T-helper 17 cell (primary cell): ENCODE measurements around the gene KCNIP4. TPM values are rescaled to one million over a fixed set of nuclear protein-coding genes. Genes with fewer than 3 reads are reported as not detected.

ENCODE experiments used
- ATAC-seq: fragments of 150-1000 bp; cut with Tn5 transposase; 2 replicates; pipeline ENCODE4 v1.10.0; 2021; ENCODE audit warnings: mild to moderate bottlenecking, moderate library complexity
- DNase-seq, 3 donors: peaks; one replicate each; pipeline versions ENCODE4 v3.0.0 to v3.0.0-alpha.2; 2020 to 2021
- H3K9me3 ChIP-seq: one replicate; pipeline ENCODE4 v1.7.0; 2013; ENCODE audit warnings: low read length, mild to moderate bottlenecking; ENCODE audit not compliant: control insufficient read depth, poor library complexity, severe bottlenecking
- H3K27ac Mint-ChIP-seq: one replicate; pipeline ENCODE4 v1.8.0; 2022; ENCODE audit warnings: mild to moderate bottlenecking, moderate library complexity, mixed read lengths
- H3K27me3 Mint-ChIP-seq: one replicate; pipeline ENCODE4 v1.8.0; 2022; ENCODE audit warnings: mixed read lengths
- H3K36me3 Mint-ChIP-seq: one replicate; pipeline ENCODE4 v1.8.0; 2022; ENCODE audit warnings: low read depth, mixed read lengths
- H3K4me1 Mint-ChIP-seq: one replicate; pipeline ENCODE4 v1.8.0; 2022; ENCODE audit warnings: mild to moderate bottlenecking, mixed read lengths
- H3K4me3 Mint-ChIP-seq: one replicate; pipeline ENCODE4 v1.8.0; 2022; ENCODE audit warnings: mild to moderate bottlenecking, moderate library complexity, mixed read lengths
- total RNA-seq, 4 donors: library from RNA in 2 of 4; stranded (reverse) in 2 of 4; gene quantifications; one replicate each; pipeline ENCODE4 v1.2.3 and lab custom pipeline; 2022 to 2026

Gene KCNIP4
- total RNA-seq, 2 donors from 2014 or later: not detected

GRCh38 chr4:21061902-21062301 is 886.7 kb downstream of the KCNIP4 start:
- Mint-ChIP-seq H3K27me3 (no peaks in the 10 kb centered on the region), H3K4me3 (no peak overlapping the region), H3K4me1 (no peaks in the 10 kb centered on the region), H3K27ac (no peak overlapping the region), H3K36me3 (no peaks in the 10 kb centered on the region)
- DNase-seq (no peak), ATAC-seq (no peak)
- H3K9me3 ChIP-seq: no peaks in the 10 kb centered on the region

- no peaks in the 10 kb centered on the region for H3K9me3 ChIP-seq
- Mint-ChIP-seq H3K36me3 (no peaks in the 10 kb centered on the region), H3K4me1 (peaks cover 2% of the 10 kb centered on the region), H3K27ac (no peak overlapping the region), H3K27me3 (no peaks in the 10 kb centered on the region), H3K4me3 (no peak overlapping the region)
- ATAC-seq (no peak), DNase-seq (no peak)
Observed at GRCh38 chr4:21046141-21046540, 902.4 kb downstream of the KCNIP4 start.

- Mint-ChIP-seq H3K4me3 (no peak overlapping the region), H3K36me3 (no peaks in the 10 kb centered on the region), H3K4me1 (peaks cover 2% of the 10 kb centered on the region), H3K27me3 (no peaks in the 10 kb centered on the region), H3K27ac (no peak overlapping the region)
- H3K9me3 ChIP-seq: no peaks in the 10 kb centered on the region
- DNase-seq (no peak), ATAC-seq (no peak)
Observed at GRCh38 chr4:21045119-21045518, 903.5 kb downstream of the KCNIP4 start.

GRCh38 chr4:21041708-21042107 is 906.9 kb downstream of the KCNIP4 start:
- Mint-ChIP-seq H3K36me3 (no peaks in the 10 kb centered on the region), H3K4me3 (no peak overlapping the region), H3K4me1 (peaks cover 2% of the 10 kb centered on the region), H3K27ac (no peak overlapping the region), H3K27me3 (no peaks in the 10 kb centered on the region)
- ATAC-seq: no peak
- no peak for DNase-seq
- H3K9me3 ChIP-seq: no peaks in the 10 kb centered on the region

- H3K36me3 Mint-ChIP-seq: no peaks in the 10 kb centered on the region
- no peaks in the 10 kb centered on the region for H3K9me3 ChIP-seq
- no peak for ATAC-seq
- no peak overlapping the region for H3K4me3 Mint-ChIP-seq
- no peaks in the 10 kb centered on the region for H3K4me1 Mint-ChIP-seq
- no peak overlapping the region for H3K27ac Mint-ChIP-seq
- H3K27me3 Mint-ChIP-seq: no peaks in the 10 kb centered on the region
- DNase-seq: no peak
Observed at GRCh38 chr4:21034728-21035127, 913.8 kb downstream of the KCNIP4 start.

GRCh38 chr4:21032089-21032645 is 916.4 kb downstream of the KCNIP4 start:
- no peaks in the 10 kb centered on the region for H3K9me3 ChIP-seq
- no peak for ATAC-seq
- H3K27ac Mint-ChIP-seq: no peak overlapping the region
- H3K4me3 Mint-ChIP-seq: no peak overlapping the region
- no peaks in the 10 kb centered on the region for H3K36me3 Mint-ChIP-seq
- DNase-seq: no peak
- H3K27me3 Mint-ChIP-seq: no peaks in the 10 kb centered on the region
- no peaks in the 10 kb centered on the region for H3K4me1 Mint-ChIP-seq

- H3K9me3 ChIP-seq: no peaks in the 10 kb centered on the region
- ATAC-seq (no peak), DNase-seq (no peak)
- Mint-ChIP-seq H3K27ac (no peak overlapping the region), H3K36me3 (no peaks in the 10 kb centered on the region), H3K4me3 (no peak overlapping the region), H3K27me3 (no peaks in the 10 kb centered on the region), H3K4me1 (no peaks in the 10 kb centered on the region)
Observed at GRCh38 chr4:21018817-21019216, 929.8 kb downstream of the KCNIP4 start.

GRCh38 chr4:21013501-21013900 is 935.1 kb downstream of the KCNIP4 start:
- ATAC-seq: no peak
- Mint-ChIP-seq H3K4me3 (no peak overlapping the region), H3K4me1 (no peaks in the 10 kb centered on the region), H3K27me3 (no peaks in the 10 kb centered on the region), H3K27ac (no peak overlapping the region), H3K36me3 (no peaks in the 10 kb centered on the region)
- DNase-seq: no peak
- H3K9me3 ChIP-seq: no peaks in the 10 kb centered on the region

GRCh38 chr4:21012851-21013331 is 935.7 kb downstream of the KCNIP4 start:
- no peaks in the 10 kb centered on the region for H3K9me3 ChIP-seq
- no peak for DNase-seq
- no peaks in the 10 kb centered on the region for H3K36me3 Mint-ChIP-seq
- no peak for ATAC-seq
- no peaks in the 10 kb centered on the region for H3K27me3 Mint-ChIP-seq
- H3K27ac Mint-ChIP-seq: no peak overlapping the region
- H3K4me1 Mint-ChIP-seq: no peaks in the 10 kb centered on the region
- H3K4me3 Mint-ChIP-seq: no peak overlapping the region

GRCh38 chr4:21011106-21011505 is 937.5 kb downstream of the KCNIP4 start:
- H3K27ac Mint-ChIP-seq: no peak overlapping the region
- H3K36me3 Mint-ChIP-seq: no peaks in the 10 kb centered on the region
- ATAC-seq: no peak
- no peaks in the 10 kb centered on the region for H3K9me3 ChIP-seq
- no peaks in the 10 kb centered on the region for H3K27me3 Mint-ChIP-seq
- no peak for DNase-seq
- no peak overlapping the region for H3K4me3 Mint-ChIP-seq
- H3K4me1 Mint-ChIP-seq: no peaks in the 10 kb centered on the region

- no peaks in the 10 kb centered on the region for H3K9me3 ChIP-seq
- ATAC-seq (no peak), DNase-seq (no peak)
- H3K27me3 Mint-ChIP-seq: no peaks in the 10 kb centered on the region
- H3K4me3 Mint-ChIP-seq: no peak overlapping the region
- H3K4me1 Mint-ChIP-seq: no peaks in the 10 kb centered on the region
- H3K36me3 Mint-ChIP-seq: no peaks in the 10 kb centered on the region
- H3K27ac Mint-ChIP-seq: no peak overlapping the region
Observed at GRCh38 chr4:21009956-21010355, 938.6 kb downstream of the KCNIP4 start.

- no peaks in the 10 kb centered on the region for H3K36me3 Mint-ChIP-seq
- DNase-seq (no peak), ATAC-seq (no peak)
- no peaks in the 10 kb centered on the region for H3K9me3 ChIP-seq
- H3K4me1 Mint-ChIP-seq: peaks cover 7% of the 10 kb centered on the region
- no peaks in the 10 kb centered on the region for H3K27me3 Mint-ChIP-seq
- H3K4me3 Mint-ChIP-seq: no peak overlapping the region
- H3K27ac Mint-ChIP-seq: no peak overlapping the region
Observed at GRCh38 chr4:21005647-21006046, 942.9 kb downstream of the KCNIP4 start.

GRCh38 chr4:21002976-21003375 is 945.6 kb downstream of the KCNIP4 start:
- no peaks in the 10 kb centered on the region for H3K9me3 ChIP-seq
- peak overlapping the region; percentile 3 for H3K4me3 Mint-ChIP-seq
- H3K4me1 Mint-ChIP-seq: peaks cover 7% of the 10 kb centered on the region
- H3K27me3 Mint-ChIP-seq: no peaks in the 10 kb centered on the region
- H3K36me3 Mint-ChIP-seq: peaks cover 2% of the 10 kb centered on the region
- peak overlapping the region; percentile 5 for H3K27ac Mint-ChIP-seq
- DNase-seq (no peak), ATAC-seq (no peak)

GRCh38 chr4:21002286-21002685 is 946.3 kb downstream of the KCNIP4 start:
- H3K27me3 Mint-ChIP-seq: no peaks in the 10 kb centered on the region
- H3K9me3 ChIP-seq: no peaks in the 10 kb centered on the region
- H3K4me3 Mint-ChIP-seq: no peak overlapping the region
- ATAC-seq: no peak
- H3K4me1 Mint-ChIP-seq: peaks cover 7% of the 10 kb centered on the region
- DNase-seq: no peak
- H3K27ac Mint-ChIP-seq: peak overlapping the region; percentile 5
- peaks cover 2% of the 10 kb centered on the region for H3K36me3 Mint-ChIP-seq
